GM12872 (cell line): ENCODE measurements around the gene STK33.

Experiments
- TF ChIP-seq, protein P1 (sequence below): IDR thresholded peaks from 3 replicates; pipeline ENCODE4 v1.5.1; 2011; ENCODE audit warnings: low read depth, mild to moderate bottlenecking, low read length, moderate library complexity; ENCODE audit not compliant: insufficient read depth

The STK33 gene

DNA sequence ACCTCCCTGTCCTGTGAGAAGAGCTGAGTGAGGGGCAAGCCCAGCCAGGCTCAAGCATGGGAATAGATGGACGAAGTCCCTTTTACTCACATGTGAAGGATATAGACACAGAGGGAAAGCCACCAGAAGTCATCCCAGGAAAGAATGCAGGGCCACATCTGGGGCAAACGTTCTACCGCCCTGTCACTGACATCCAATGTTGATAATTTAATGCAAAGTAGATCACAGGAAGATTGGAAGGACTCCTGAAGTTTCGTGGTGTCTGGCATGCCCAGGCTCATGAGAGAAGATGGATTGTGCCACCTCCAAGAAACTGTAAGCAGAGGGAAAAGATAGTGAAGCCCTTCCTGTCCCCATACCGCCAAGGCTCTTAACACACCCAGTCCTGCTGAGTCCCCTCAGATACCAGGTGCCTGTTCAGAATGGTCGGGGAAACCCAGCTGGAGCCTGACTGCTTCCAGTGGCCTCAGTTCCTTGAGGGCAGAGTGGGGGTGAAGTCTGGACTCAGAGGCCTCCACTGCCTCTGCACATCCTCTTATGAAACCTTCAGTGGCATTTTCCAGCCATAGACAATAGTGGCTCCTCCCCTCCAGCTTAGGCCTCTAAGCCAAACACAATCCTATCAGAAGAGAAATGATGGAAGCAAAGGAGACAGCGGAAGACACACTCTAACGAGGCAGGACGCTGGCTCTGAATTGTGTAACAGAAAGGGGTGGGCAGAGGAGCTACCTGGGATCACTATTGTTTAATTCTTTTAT, 7.5 kb upstream of the STK33 start:
- TF ChIP-seq, protein P1, sequence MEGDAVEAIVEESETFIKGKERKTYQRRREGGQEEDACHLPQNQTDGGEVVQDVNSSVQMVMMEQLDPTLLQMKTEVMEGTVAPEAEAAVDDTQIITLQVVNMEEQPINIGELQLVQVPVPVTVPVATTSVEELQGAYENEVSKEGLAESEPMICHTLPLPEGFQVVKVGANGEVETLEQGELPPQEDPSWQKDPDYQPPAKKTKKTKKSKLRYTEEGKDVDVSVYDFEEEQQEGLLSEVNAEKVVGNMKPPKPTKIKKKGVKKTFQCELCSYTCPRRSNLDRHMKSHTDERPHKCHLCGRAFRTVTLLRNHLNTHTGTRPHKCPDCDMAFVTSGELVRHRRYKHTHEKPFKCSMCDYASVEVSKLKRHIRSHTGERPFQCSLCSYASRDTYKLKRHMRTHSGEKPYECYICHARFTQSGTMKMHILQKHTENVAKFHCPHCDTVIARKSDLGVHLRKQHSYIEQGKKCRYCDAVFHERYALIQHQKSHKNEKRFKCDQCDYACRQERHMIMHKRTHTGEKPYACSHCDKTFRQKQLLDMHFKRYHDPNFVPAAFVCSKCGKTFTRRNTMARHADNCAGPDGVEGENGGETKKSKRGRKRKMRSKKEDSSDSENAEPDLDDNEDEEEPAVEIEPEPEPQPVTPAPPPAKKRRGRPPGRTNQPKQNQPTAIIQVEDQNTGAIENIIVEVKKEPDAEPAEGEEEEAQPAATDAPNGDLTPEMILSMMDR = no peak

DNA sequence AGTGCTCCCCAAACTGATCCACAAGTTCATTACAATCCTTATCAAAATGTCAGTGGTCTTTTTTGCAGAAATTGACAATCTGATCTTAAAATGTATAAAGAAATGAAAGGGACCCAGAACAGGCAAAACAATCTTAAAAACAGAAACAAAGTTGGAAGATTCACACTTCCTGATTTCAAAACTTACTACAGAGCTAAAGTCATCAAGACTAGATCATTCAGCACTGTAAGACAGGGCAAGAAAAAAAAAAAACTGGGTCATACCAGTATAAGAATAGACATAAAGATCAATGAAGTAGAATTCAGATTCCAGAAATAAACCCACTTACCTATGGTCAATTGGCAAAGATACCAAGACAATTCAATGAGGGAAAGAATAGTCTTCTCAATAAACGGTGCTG, 4.5 kb upstream of the STK33 start:
- TF ChIP-seq, protein P1 = no peak

DNA sequence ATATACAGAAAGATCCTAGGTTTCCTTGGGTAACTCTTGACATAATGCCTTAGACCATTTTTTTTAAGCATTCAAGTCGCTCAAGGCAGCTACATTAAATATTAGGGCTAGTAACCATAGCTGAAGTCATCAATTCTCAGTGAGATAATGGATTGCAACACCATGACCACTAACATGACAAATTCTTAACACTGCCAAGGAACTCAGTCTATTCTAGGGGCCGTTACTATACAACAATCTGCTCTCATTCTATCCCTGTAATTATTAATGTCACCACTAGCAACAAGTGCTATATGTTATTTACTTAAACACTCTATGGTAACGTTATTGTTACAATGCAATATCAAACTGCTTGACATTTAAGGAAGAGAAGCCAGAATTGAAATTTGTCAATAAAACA, 3.2 kb upstream of the STK33 start:
- TF ChIP-seq, protein P1 = no peak

DNA sequence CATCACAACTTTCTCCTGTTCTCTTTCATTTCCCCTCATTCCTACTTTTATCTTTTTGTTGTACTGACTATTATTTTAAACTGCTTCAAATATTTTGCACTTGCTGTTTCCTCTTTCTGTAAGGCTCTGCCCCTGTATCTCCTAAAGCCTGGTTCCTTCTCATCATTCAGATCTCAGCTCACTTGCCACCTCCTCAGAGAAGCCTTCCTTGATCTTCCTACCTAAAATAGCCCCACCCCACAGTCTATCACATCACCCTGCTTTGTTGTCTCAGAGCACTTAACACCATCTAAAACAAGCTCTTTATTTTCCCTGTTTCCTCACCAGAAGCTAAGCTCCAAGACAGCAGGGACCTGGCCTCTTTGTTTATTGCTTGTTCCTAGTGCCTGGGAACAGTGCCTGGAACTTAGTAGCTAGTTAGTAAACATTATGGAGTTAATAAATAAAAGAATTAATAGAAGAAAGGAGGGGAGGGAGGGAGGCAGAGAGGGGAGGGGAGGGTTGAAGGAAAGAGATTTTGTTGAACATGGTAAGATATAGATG, 2.5 kb upstream of the STK33 start:
- TF ChIP-seq, protein P1 = no peak

DNA sequence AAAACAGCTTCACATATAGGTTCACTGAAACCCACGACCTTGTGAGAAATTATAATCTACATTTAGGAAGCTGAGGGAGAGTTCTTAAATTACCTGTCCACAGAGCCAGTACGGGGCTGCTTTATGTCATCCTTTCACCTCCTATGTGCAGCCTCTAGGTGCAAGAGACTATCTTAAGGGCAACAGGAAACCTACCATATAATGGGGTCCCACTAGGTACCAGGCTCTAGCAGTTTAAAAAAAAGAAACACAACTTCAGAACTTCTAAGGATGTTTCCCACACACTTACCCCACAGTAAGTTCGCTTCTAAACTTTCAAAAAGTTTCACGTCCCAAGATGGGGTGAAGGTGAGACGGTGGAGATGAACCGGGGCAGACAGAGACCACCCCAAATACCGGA, 573 bp downstream of the STK33 start:
- TF ChIP-seq, protein P1 = no peak

DNA sequence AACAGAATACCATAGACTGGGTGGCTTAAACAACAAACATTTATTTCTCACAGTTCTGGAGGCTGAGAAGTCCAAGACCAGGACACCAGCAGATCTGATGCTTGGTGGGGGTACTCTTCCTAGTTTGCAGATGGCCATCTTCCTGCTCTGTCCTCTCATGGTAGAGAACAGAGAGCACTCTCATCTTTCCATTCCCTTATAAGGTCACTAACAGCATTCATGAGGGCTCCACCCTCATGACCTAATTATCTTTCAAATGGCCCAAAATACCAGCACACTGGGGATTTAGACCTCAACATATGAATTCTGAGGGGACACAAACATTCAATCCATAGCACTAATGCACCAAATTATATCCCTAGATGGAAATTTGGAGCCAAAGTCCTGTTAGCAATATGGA, 6.1 kb downstream of the STK33 start:
- TF ChIP-seq, protein P1 = no peak

DNA sequence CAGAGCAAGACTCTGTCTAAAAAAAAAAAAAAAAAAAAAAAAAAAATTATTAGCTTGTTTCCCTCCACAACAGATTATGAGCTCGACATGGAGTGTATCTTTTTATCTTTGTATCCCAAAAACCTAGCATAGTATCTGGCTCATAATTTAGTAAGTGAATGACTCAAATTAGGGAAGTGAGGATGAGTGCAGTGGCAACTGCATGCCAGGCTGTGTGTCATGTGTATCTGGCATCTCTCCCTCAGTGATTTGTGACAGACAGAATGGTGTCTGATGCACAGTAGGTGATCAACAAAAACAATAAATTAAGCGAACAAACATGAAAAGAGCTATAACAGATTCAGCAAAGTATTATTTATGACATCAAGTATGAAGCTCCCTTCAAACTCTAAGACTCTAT, 7.2 kb downstream of the STK33 start:
- TF ChIP-seq, protein P1 = no peak
